ENCODE results near the gene TMEM179. TPM values are rescaled to one million over a fixed set of nuclear protein-coding genes. Genes with fewer than 3 reads are reported as not detected.

Gene TMEM179
- total RNA-seq, 4 donors from 2014 or later = 2.3 TPM; not detected in 3

DNA sequence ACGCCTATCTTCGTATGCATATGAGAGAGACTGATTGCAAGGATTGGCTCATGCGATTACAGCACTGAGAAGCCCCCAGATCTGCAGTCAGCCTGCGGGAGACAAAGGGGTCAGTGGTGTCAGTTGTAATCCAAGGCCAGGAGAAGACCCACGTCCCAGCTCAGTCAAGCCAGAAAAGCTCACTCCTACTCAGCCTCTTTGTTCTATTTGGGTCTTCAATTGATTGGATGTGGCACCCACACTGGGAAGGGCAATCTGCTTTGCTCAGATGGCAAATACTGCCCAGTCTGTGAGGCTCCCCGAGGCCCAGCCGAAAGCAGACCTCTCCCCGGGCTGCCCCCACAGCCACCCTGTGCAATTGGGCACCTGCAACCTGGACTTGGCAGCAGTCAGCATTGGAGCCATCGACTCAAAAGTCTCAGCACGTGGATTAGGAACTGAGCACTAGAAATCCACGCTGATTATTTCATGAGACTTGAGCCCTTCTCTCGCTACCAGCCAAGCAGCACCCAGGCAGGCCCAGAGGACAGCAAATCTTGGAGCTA, 39.6 kb upstream of the TMEM179 start:
- no peak overlapping the region for H3K4me3 ChIP-seq
- TF ChIP-seq POLR2A (IDR thresholded peaks at IDR 0.05) = no peak
- TF ChIP-seq, protein P1, sequence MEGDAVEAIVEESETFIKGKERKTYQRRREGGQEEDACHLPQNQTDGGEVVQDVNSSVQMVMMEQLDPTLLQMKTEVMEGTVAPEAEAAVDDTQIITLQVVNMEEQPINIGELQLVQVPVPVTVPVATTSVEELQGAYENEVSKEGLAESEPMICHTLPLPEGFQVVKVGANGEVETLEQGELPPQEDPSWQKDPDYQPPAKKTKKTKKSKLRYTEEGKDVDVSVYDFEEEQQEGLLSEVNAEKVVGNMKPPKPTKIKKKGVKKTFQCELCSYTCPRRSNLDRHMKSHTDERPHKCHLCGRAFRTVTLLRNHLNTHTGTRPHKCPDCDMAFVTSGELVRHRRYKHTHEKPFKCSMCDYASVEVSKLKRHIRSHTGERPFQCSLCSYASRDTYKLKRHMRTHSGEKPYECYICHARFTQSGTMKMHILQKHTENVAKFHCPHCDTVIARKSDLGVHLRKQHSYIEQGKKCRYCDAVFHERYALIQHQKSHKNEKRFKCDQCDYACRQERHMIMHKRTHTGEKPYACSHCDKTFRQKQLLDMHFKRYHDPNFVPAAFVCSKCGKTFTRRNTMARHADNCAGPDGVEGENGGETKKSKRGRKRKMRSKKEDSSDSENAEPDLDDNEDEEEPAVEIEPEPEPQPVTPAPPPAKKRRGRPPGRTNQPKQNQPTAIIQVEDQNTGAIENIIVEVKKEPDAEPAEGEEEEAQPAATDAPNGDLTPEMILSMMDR (IDR thresholded peaks at IDR 0.05) = no peak
- no peaks in the 10 kb centered on the region for H3K27me3 ChIP-seq
- DNase-seq = no peak
- intact Hi-C loops (cut with DNase I; ENCODE audit: low total_unique reads) = no loop called here
- H3K4me1 ChIP-seq = no peaks in the 10 kb centered on the region
- H3K9me3 ChIP-seq = no peaks in the 10 kb centered on the region
- H3K27ac ChIP-seq = no peak overlapping the region
- H3K36me3 ChIP-seq = no peaks in the 10 kb centered on the region

DNA sequence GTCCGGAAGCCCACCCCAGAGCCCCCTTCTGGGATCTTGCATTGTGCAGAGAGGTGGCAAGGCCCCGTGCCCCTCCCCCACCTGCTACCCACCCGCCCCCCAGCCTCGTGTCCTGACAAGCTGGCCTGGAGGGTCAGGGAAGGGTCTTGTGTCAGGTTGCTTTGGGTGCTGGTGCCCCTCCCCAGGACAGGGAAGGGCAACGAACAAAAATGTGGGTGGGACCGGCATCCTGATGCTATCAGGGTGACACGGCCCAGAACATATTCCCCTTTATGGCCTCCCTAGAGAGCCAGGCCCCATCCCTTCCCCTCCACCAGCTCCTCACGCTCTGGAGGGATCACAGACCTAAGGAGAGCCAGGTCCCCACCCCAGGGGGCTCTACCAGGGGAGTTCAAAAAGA, 38.7 kb upstream of the TMEM179 start:
- H3K4me3 ChIP-seq = no peak overlapping the region
- intact Hi-C loops (cut with DNase I; ENCODE audit: low total_unique reads) = no loop called here
- no peaks in the 10 kb centered on the region for H3K27me3 ChIP-seq
- TF ChIP-seq POLR2A (IDR thresholded peaks at IDR 0.05) = no peak
- TF ChIP-seq, protein P1 (IDR thresholded peaks at IDR 0.05) = no peak
- no peak overlapping the region for H3K27ac ChIP-seq
- H3K4me1 ChIP-seq = no peaks in the 10 kb centered on the region
- no peak for DNase-seq
- no peaks in the 10 kb centered on the region for H3K36me3 ChIP-seq
- H3K9me3 ChIP-seq = no peaks in the 10 kb centered on the region

DNA sequence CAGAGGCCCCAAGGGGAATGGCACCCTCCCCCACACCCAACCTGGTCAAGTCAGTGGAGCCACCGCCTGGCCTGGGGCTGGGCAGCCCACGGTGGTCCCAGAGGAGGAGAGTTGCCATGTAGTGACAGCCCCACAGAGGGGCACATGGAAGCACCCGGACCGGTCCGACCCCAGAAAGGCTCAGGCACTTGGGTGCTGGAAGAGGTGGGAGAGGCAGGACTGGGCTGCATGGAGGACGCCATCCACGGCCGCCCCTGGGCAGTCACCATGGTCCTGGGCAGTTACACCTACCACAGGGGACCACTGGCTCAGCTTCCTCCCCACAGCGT, 37.9 kb upstream of the TMEM179 start:
- H3K36me3 ChIP-seq = no peaks in the 10 kb centered on the region
- TF ChIP-seq, protein P1 (IDR thresholded peaks at IDR 0.05) = no peak
- TF ChIP-seq POLR2A (IDR thresholded peaks at IDR 0.05) = no peak
- no peaks in the 10 kb centered on the region for H3K4me1 ChIP-seq
- H3K4me3 ChIP-seq = no peak overlapping the region
- no peak overlapping the region for H3K27ac ChIP-seq
- intact Hi-C loops (cut with DNase I; ENCODE audit: low total_unique reads) = no loop called here
- H3K9me3 ChIP-seq = no peaks in the 10 kb centered on the region
- H3K27me3 ChIP-seq = no peaks in the 10 kb centered on the region
- DNase-seq = no peak

DNA sequence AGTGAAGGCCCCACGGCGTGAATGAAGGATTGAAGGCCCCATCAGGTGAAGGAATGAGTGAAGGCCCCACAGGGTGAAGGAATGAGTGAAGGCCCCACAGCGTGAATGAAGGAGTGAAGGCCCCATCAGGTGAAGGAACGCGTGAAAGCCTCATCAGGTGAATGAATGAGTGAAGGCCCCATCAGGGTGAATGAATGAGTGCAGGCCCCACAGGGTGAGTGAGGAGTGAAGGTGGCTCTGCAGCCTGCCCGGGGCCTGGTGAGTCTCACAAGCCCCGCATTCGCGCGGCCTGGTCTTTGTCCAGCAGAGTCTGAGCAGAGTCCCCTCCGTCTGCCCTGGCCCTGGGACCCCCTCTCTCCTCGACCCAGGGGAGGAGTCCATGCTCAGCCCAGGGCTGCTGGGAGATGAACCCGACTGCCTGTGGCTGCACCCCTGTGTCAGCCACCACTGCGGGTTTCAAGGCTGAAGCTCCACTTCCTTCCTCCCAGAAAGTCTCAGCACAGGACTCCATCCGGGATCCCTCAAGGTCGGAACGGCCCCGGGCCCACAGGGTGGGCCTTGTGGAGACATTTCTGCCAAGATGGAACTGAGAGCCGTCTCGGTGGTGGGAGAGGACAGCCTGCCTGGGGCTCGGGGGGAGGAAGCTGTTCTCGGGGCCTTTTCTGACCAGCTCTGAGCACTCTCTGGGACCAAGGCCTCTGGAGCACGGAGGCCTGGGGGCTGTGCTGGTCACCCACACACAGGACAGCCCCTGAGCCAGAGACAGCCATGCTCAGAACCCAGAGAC, 37.4 kb upstream of the TMEM179 start:
- H3K4me3 ChIP-seq = no peak overlapping the region
- no peaks in the 10 kb centered on the region for H3K9me3 ChIP-seq
- intact Hi-C loops (cut with DNase I; ENCODE audit: low total_unique reads) = no loop called here
- no peaks in the 10 kb centered on the region for H3K36me3 ChIP-seq
- H3K4me1 ChIP-seq = no peaks in the 10 kb centered on the region
- DNase-seq = no peak
- H3K27me3 ChIP-seq = no peaks in the 10 kb centered on the region
- no peak overlapping the region for H3K27ac ChIP-seq
- no peak for TF ChIP-seq POLR2A (IDR thresholded peaks at IDR 0.05)
- TF ChIP-seq, protein P1 (IDR thresholded peaks at IDR 0.05) = no peak

DNA sequence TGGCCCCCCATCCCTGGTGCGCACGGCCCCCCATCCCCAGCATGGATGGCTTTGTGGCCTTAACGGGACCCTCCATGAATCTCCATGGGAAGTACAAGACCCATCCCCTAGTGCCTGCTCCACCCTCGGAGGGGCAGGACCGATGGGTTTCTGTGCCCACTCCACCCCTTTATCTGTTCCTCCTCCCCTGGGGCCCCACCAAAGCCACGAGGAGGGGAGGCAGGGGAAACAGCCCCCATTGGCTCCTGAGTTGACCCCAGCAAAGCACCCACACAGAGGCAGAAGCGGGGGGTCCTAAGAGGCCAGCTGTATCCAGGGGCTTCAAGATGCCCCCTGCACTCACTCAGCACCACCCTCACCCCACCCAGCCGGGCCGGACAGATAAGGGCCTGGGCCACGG, 36.1 kb upstream of the TMEM179 start:
- no peaks in the 10 kb centered on the region for H3K36me3 ChIP-seq
- no peaks in the 10 kb centered on the region for H3K9me3 ChIP-seq
- no peaks in the 10 kb centered on the region for H3K27me3 ChIP-seq
- no peak overlapping the region for H3K27ac ChIP-seq
- no peak for DNase-seq
- no peaks in the 10 kb centered on the region for H3K4me1 ChIP-seq
- intact Hi-C loops (cut with DNase I; ENCODE audit: low total_unique reads) = no loop called here
- TF ChIP-seq, protein P1 (IDR thresholded peaks at IDR 0.05) = no peak
- no peak for TF ChIP-seq POLR2A (IDR thresholded peaks at IDR 0.05)
- no peak overlapping the region for H3K4me3 ChIP-seq

Data from uterus (tissue), 4 donors.